ENCODE data around the gene ALPK1. TPM values are rescaled to one million over a fixed set of nuclear protein-coding genes. Genes with fewer than 3 reads are reported as not detected.

The ALPK1 gene
- total RNA-seq, 1 donor from 2014 or later = 1.4 TPM

DNA sequence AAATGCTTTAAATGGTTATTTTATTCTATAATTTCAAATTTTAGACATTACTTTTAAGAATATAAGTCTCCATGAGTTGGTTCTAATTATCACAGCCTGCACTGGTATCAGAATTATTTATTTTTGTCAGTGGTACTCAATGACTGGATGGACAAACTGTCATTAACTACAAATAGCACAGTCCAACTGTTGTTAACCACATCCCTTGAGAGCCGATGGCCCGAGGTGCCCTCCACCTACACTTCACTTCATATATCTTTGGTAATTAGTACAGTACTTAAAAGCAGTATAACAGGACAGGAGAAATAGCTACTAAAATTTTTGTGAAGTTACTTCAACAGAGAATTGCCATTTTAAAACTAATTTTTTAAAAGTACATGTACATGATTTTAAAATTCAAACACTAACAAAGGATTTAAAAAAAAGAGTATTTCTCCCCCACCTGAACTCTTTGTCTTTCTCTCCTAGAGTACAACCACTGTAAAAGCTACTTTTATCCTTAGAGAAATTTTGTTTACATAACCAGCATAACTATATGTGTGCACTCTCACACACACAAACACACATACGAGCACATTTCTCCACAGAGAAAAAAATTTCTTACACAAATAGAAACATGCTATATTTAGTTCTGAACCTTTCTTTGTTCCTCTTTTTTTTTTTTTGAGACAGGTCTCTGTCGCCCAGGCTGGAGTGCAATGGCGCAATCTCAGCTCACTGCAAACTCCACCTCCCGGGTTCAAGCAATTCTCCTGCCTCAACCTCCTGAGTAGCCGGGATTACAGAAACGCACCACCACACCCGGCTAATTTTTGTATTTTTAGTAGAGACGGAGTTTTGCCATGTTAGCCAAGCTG is 17.9 kb upstream of the ALPK1 start:
- Histone ChIP-seq H3K4me3 (ENCODE audit: insufficient read depth, low read depth, low read length) (no peak overlapping the region), H3K27ac (ENCODE audit: low read depth, low read length) (no peak overlapping the region), H3K4me1 (ENCODE audit: insufficient read depth, low read length) (peaks cover 4% of the 10 kb centered on the region), H3K9ac (ENCODE audit: low read length) (no peak overlapping the region), H3K4me2 (ENCODE audit: low read length) (no peak overlapping the region), H3K9me3 (ENCODE audit: insufficient read depth, low read depth, low read length) (no peaks in the 10 kb centered on the region), H3K27me3 (ENCODE audit: insufficient read depth, low read length) (no peaks in the 10 kb centered on the region), H3K79me2 (ENCODE audit: insufficient read depth, low read length) (peaks cover 17% of the 10 kb centered on the region), H3K36me3 (ENCODE audit: insufficient read depth, low read length) (no peaks in the 10 kb centered on the region), H4K20me1 (ENCODE audit: insufficient read depth, low read length) (peaks cover 3% of the 10 kb centered on the region), H2AFZ (ENCODE audit: low read depth, low read length) (no peak overlapping the region)
- no peak for TF ChIP-seq EZH2 (IDR thresholded peaks at IDR 0.05; ENCODE audit: insufficient read depth, low read length)
- TF ChIP-seq, protein P1, sequence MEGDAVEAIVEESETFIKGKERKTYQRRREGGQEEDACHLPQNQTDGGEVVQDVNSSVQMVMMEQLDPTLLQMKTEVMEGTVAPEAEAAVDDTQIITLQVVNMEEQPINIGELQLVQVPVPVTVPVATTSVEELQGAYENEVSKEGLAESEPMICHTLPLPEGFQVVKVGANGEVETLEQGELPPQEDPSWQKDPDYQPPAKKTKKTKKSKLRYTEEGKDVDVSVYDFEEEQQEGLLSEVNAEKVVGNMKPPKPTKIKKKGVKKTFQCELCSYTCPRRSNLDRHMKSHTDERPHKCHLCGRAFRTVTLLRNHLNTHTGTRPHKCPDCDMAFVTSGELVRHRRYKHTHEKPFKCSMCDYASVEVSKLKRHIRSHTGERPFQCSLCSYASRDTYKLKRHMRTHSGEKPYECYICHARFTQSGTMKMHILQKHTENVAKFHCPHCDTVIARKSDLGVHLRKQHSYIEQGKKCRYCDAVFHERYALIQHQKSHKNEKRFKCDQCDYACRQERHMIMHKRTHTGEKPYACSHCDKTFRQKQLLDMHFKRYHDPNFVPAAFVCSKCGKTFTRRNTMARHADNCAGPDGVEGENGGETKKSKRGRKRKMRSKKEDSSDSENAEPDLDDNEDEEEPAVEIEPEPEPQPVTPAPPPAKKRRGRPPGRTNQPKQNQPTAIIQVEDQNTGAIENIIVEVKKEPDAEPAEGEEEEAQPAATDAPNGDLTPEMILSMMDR (IDR thresholded peaks at IDR 0.05; ENCODE audit: insufficient read depth, low read depth, low read length) = no peak
- Mint-ChIP-seq H3K4me1 (ENCODE audit: low read depth, unreplicated experiment) (no peaks in the 10 kb centered on the region), H3K36me3 (ENCODE audit: low read depth, unreplicated experiment) (peaks cover 4% of the 10 kb centered on the region), H3K4me3 (ENCODE audit: unreplicated experiment) (no peak overlapping the region), H3K9me3 (ENCODE audit: unreplicated experiment) (no peaks in the 10 kb centered on the region), H3K27me3 (ENCODE audit: low read depth, unreplicated experiment) (no peaks in the 10 kb centered on the region), H3K27ac (ENCODE audit: unreplicated experiment) (no peak overlapping the region)
- DNase-seq (ENCODE audit: low read depth) (no peak), FAIRE-seq (no peak)

- no peak overlapping the region for H3K27ac ChIP-seq (ENCODE audit: low read depth, low read length)
- peaks cover 9% of the 10 kb centered on the region for H3K4me1 ChIP-seq (ENCODE audit: insufficient read depth, low read length)
- Mint-ChIP-seq H3K4me1 (ENCODE audit: low read depth, unreplicated experiment) (no peaks in the 10 kb centered on the region), H3K27ac (ENCODE audit: unreplicated experiment) (no peak overlapping the region), H3K27me3 (ENCODE audit: low read depth, unreplicated experiment) (no peaks in the 10 kb centered on the region), H3K4me3 (ENCODE audit: unreplicated experiment) (no peak overlapping the region), H3K36me3 (ENCODE audit: low read depth, unreplicated experiment) (peaks cover 4% of the 10 kb centered on the region), H3K9me3 (ENCODE audit: unreplicated experiment) (no peaks in the 10 kb centered on the region)
- H3K36me3 ChIP-seq (ENCODE audit: insufficient read depth, low read length) = no peaks in the 10 kb centered on the region
- no peak overlapping the region for H3K4me2 ChIP-seq (ENCODE audit: low read length)
- no peaks in the 10 kb centered on the region for H3K9me3 ChIP-seq (ENCODE audit: insufficient read depth, low read depth, low read length)
- H3K9ac ChIP-seq (ENCODE audit: low read length) = no peak overlapping the region
- TF ChIP-seq, protein P1 (IDR thresholded peaks at IDR 0.05; ENCODE audit: insufficient read depth, low read depth, low read length) = no peak
- no peak for TF ChIP-seq EZH2 (IDR thresholded peaks at IDR 0.05; ENCODE audit: insufficient read depth, low read length)
- FAIRE-seq = no peak
- no peak for DNase-seq (ENCODE audit: low read depth)
- no peak overlapping the region for H3K4me3 ChIP-seq (ENCODE audit: insufficient read depth, low read depth, low read length)
- H4K20me1 ChIP-seq (ENCODE audit: insufficient read depth, low read length) = peaks cover 3% of the 10 kb centered on the region
- H3K79me2 ChIP-seq (ENCODE audit: insufficient read depth, low read length) = peaks cover 22% of the 10 kb centered on the region
- H2AFZ ChIP-seq (ENCODE audit: low read depth, low read length) = no peak overlapping the region
- H3K27me3 ChIP-seq (ENCODE audit: insufficient read depth, low read length) = no peaks in the 10 kb centered on the region
Measured at GRCh38 chr4:112279882-112280315, 17.3 kb upstream of the ALPK1 start.
